Esophagus muscularis mucosa (tissue), 4 donors: Measurements from ENCODE around the gene DGKZ. TPM values are rescaled to one million over a fixed set of nuclear protein-coding genes. Genes with fewer than 3 reads are reported as not detected.

ENCODE experiments used
- DNase-seq: peaks from one replicate; pipeline ENCODE4 v3.0.0-alpha.2; 2017; ENCODE audit errors: extremely low spot score
- H3K27ac ChIP-seq, 4 donors: fragments of 200-600 bp; sonication (generic); replicated peaks in 1 of 4; 1 replicate in 3 of 4; 2 replicates in 1 of 4; pipeline ENCODE4 v1.5.1; 2016 to 2019; ENCODE audit warnings: mild to moderate bottlenecking in 1 of 4
- H3K27me3 ChIP-seq, 4 donors: fragments of 200-600 bp; sonication (generic); one replicate each; pipeline versions ENCODE4 v1.5.1 to v1.6.0; 2016 to 2019
- H3K36me3 ChIP-seq, 4 donors: fragments of 200-600 bp; sonication (generic); one replicate each; pipeline ENCODE4 v1.5.1; 2016 to 2019
- H3K4me1 ChIP-seq, 4 donors: fragments of 200-600 bp; sonication (generic); one replicate each; pipeline ENCODE4 v1.5.1; 2016 to 2019
- H3K4me3 ChIP-seq, 4 donors: fragments of 200-600 bp; sonication (generic); 1 replicate in 2 of 4; 2 replicates in 2 of 4; pipeline ENCODE4 v1.5.1; 2016 to 2019; ENCODE audit warnings: mild to moderate bottlenecking in 4 of 4, moderate library complexity in 1 of 4
- H3K9me3 ChIP-seq, 4 donors: fragments of 200-600 bp; sonication (generic); 1 replicate in 3 of 4; 2 replicates in 1 of 4; pipeline ENCODE4 v1.5.1; 2016 to 2019
- EP300 ChIP-seq: sonication (generic); formaldehyde crosslinking; IDR thresholded peaks from one replicate; pipeline ENCODE4 v1.6.1; 2017; ENCODE audit warnings: antibody characterized with exemption
- POLR2A ChIP-seq: fragments of 450-650 bp; IDR thresholded peaks from one replicate; pipeline ENCODE4 v1.6.1; 2017; ENCODE audit warnings: antibody characterized with exemption, moderate library complexity, mild to moderate bottlenecking, low read depth
- POLR2AphosphoS5 ChIP-seq, 2 donors: sonication (generic); formaldehyde crosslinking; IDR thresholded peaks; one replicate each; pipeline ENCODE4 v1.6.1; 2017; ENCODE audit warnings: antibody characterized with exemption in 2 of 2
- WGBS: methylation state at CpG from one replicate; pipeline ENCODE4 v1.1.5; 2018; 5-methylcytosine and 5-hydroxymethylcytosine counted together
- intact Hi-C: fragments of 100-400 bp; cut with DNase I; formaldehyde crosslinking; loops from one replicate; pipeline ENCODE4 v1.15.1; 2023
- total RNA-seq, 4 donors: library from RNA; depleted of rRNA; stranded (reverse); fragments of >200 nt; gene quantifications; one replicate each; pipeline versions ENCODE4 v1.1.0 to v1.2.1, GENCODE V29; 2016
- TF ChIP-seq, protein P1 (sequence below), 3 experiments: fragments of 200-600 bp in 2 of 3; fragments of 450-650 bp in 1 of 3; sonication (generic) in 2 of 3; IDR thresholded peaks; one replicate each; pipeline ENCODE4 v1.5.1; 2017 to 2019; ENCODE audit warnings: antibody characterized with exemption in 3 of 3, mild to moderate bottlenecking in 2 of 3, moderate library complexity in 1 of 3

Gene DGKZ
- total RNA-seq, 4 donors from 2014 or later = 39.4 to 85.8 (median 55.4) TPM

DNA sequence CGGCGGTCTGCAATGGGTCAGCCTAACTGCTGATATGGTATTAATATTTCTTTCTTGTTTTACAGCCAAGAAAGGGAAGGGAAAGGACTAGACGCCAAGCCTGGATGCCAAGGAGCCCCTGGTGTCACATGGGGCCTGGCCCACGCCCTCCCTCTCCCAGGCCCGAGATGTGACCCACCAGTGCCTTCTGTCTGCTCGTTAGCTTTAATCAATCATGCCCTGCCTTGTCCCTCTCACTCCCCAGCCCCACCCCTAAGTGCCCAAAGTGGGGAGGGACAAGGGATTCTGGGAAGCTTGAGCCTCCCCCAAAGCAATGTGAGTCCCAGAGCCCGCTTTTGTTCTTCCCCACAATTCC is 36.1 kb downstream of the DGKZ start:
- WGBS = 87% methylated on average over 7 of the region's 7 CpGs
- peaks cover 12 to 42% (median 35%) of the 10 kb centered on the region in 4 donors for H3K4me1 ChIP-seq
- peaks cover 0 to 79% (median 30%) of the 10 kb centered on the region in 4 donors for H3K27me3 ChIP-seq
- intact Hi-C loops = no loop called here
- no peaks in the 10 kb centered on the region for H3K9me3 ChIP-seq
- H3K27ac ChIP-seq = no peak overlapping the region
- peaks cover 0 to 2% (median under 1%) of the 10 kb centered on the region in 4 donors for H3K36me3 ChIP-seq
- no peak for DNase-seq
- TF ChIP-seq EP300 (no peak), POLR2AphosphoS5 (IDR thresholded peaks at IDR 0.05) (no peak), POLR2A (no peak)
- TF ChIP-seq, protein P1, sequence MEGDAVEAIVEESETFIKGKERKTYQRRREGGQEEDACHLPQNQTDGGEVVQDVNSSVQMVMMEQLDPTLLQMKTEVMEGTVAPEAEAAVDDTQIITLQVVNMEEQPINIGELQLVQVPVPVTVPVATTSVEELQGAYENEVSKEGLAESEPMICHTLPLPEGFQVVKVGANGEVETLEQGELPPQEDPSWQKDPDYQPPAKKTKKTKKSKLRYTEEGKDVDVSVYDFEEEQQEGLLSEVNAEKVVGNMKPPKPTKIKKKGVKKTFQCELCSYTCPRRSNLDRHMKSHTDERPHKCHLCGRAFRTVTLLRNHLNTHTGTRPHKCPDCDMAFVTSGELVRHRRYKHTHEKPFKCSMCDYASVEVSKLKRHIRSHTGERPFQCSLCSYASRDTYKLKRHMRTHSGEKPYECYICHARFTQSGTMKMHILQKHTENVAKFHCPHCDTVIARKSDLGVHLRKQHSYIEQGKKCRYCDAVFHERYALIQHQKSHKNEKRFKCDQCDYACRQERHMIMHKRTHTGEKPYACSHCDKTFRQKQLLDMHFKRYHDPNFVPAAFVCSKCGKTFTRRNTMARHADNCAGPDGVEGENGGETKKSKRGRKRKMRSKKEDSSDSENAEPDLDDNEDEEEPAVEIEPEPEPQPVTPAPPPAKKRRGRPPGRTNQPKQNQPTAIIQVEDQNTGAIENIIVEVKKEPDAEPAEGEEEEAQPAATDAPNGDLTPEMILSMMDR (IDR thresholded peaks at IDR 0.05) = no peak
- H3K4me3 ChIP-seq = no peak overlapping the region

DNA sequence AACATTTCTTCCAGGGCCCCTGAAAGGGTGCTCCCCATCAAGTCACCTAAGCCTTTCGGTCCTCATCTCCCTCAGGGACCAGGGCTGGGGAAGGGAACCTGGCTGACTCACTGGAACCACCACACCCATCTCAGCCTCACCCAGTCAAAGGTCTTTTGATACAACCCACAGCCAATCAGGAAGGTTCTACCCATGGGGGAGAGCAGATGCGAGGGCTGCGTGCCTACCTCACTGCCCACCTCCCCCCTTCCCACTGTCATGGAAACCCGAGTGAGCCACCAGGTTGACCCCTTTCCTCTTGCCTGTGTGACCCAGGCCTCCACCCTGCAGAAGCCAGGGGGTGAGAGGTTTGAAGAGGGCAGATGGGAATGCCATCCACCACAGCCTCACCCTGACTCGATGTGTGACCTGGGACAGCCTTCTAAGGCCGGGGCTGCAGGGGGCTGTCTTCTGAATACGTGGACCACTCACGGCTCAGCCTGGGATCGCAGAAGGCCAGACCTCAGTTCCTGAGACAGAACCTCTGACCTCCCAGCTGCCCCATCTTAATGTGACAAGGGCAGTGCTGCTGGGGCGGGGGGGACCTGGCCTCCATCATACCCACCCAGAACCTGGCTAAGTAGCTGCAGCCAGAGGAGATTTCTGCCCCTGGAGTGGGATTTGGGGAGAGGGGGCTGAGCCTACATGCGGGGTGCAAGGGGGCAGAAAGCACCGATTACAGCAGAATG is 36.9 kb downstream of the DGKZ start:
- intact Hi-C loops = no loop called here
- Histone ChIP-seq H3K4me1 (peaks cover 15 to 42% (median 37%) of the 10 kb centered on the region in 4 donors), H3K36me3 (no peaks in the 10 kb centered on the region), H3K4me3 (no peak overlapping the region), H3K27me3 (peaks cover 0 to 87% (median 33%) of the 10 kb centered on the region in 4 donors), H3K9me3 (no peaks in the 10 kb centered on the region), H3K27ac (no peak overlapping the region)
- 89% methylated on average over 10 of the region's 12 CpGs for WGBS
- no peak for DNase-seq
- TF ChIP-seq, protein P1 (IDR thresholded peaks at IDR 0.05) = no peak

DNA sequence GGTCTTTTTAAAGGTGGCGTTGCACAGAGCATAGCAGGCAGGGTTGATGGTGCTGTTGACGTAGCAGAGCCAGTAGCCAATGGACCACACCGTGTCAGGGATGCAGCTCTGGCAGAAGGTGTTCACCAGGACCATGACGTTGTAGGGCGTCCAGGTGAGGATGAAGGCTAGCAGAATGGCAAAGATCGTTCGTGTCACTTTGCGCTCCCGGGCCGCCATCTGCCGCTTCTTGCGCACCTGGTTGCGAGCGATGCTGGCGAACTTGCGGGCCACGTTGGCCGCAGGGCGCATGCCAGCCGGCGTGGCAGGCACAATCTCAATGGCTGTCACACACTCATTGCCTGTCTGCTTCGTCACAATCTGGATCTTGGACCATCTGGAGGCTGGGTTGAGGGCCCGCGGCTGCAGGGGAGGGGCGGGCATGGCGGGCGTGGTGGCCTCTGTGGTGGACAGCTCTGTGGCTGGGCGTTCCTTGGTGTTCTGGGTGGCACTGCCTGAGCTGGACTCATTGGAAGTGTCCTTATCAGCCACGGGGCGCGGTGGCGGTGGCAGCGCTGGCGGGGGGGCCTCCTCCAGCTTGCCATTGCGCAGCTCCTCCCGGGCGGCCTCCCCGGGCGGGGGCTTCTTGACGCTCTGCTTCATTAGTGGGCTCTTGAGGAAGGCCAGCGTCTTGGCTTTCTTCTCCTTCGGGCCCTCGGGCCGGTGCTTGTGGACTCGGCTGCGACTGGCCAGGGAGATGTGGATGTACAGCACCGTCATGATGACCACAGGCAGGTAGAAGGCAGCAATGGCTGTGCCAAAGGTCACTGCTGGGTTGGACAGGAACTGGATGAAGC is 38.1 kb downstream of the DGKZ start:
- intact Hi-C loops = no loop called here
- Histone ChIP-seq H3K27ac (no peak overlapping the region), H3K27me3 (peaks cover 7 to 99% (median 43%) of the 10 kb centered on the region in 4 donors), H3K36me3 (no peaks in the 10 kb centered on the region), H3K4me1 (peaks cover 27 to 43% (median 41%) of the 10 kb centered on the region in 4 donors), H3K9me3 (no peaks in the 10 kb centered on the region), H3K4me3 (no peak overlapping the region)
- WGBS = 93% methylated on average over 34 of the region's 47 CpGs
- no peak for DNase-seq
- TF ChIP-seq POLR2AphosphoS5 (IDR thresholded peaks at IDR 0.05) (no peak), POLR2A (no peak), EP300 (no peak)
- TF ChIP-seq, protein P1 (IDR thresholded peaks at IDR 0.05) = no peak

DNA sequence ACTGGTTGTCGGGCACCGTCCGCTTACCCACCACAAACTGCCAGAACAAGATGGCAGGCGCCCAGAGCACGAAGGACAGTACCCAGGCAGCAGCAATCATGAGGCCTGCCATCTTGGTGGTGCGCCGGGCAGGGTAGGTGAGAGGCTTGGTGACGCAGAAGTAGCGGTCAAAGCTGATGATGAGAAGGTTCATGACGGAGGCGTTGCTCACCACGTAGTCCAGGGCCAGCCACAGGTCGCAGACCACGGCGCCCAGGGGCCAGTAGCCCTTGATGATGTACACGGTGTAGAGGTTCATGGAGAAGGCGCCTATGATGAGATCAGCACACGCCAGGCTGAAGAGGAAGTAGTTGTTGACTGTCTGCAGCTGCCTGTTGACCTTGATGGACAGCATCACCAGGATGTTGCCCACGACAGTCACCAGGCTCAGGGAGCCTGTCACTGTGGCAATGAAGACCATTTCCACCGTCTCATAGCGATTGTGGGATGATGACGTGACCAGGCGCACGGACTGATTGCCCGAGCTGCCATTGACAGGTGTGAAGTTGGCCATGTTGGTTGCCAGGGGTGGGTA is 38.8 kb downstream of the DGKZ start:
- Histone ChIP-seq H3K4me3 (no peak overlapping the region), H3K9me3 (no peaks in the 10 kb centered on the region), H3K27ac (no peak overlapping the region), H3K27me3 (peaks cover 13 to 100% (median 46%) of the 10 kb centered on the region in 4 donors), H3K4me1 (peaks cover 28 to 43% (median 41%) of the 10 kb centered on the region in 4 donors), H3K36me3 (no peaks in the 10 kb centered on the region)
- no peak for DNase-seq
- intact Hi-C loops = no loop called here
- TF ChIP-seq POLR2A (no peak), EP300 (no peak), POLR2AphosphoS5 (IDR thresholded peaks at IDR 0.05) (no peak)
- TF ChIP-seq, protein P1 (IDR thresholded peaks at IDR 0.05) = no peak
- WGBS = 96% methylated on average over 23 of the region's 25 CpGs
